Parathyroid adenoma (tissue), 2 donors: ENCODE measurements around the gene AFDN.

ENCODE experiments used
- H2AFZ ChIP-seq: fragments of 300-600 bp; sonication (generic); one replicate; pipeline ENCODE4 v1.7.0; 2017; ENCODE audit warnings: antibody characterized with exemption, mild to moderate bottlenecking
- H3K27ac ChIP-seq: fragments of 300-600 bp; sonication (generic); one replicate; pipeline ENCODE4 v1.7.0; 2017
- H3K27me3 ChIP-seq: fragments of 300-600 bp; sonication (generic); one replicate; pipeline ENCODE4 v1.7.0; 2017; ENCODE audit warnings: low read length; ENCODE audit not compliant: control insufficient read depth, insufficient read depth
- H3K36me3 ChIP-seq: fragments of 300-600 bp; sonication (generic); one replicate; pipeline ENCODE4 v1.7.0; 2017; ENCODE audit warnings: low read length; ENCODE audit not compliant: control insufficient read depth, insufficient read depth
- H3K4me1 ChIP-seq: fragments of 300-600 bp; sonication (generic); one replicate; pipeline ENCODE4 v1.7.0; 2017; ENCODE audit warnings: control low read depth
- H3K4me2 ChIP-seq: fragments of 300-600 bp; sonication (generic); one replicate; pipeline ENCODE4 v1.7.0; 2017; ENCODE audit warnings: low read length
- H3K4me3 ChIP-seq: fragments of 300-600 bp; sonication (generic); one replicate; pipeline ENCODE4 v1.7.0; 2017; ENCODE audit warnings: low read depth, low read length
- H3K79me2 ChIP-seq: fragments of 300-600 bp; sonication (generic); one replicate; pipeline ENCODE4 v1.7.0; 2017; ENCODE audit warnings: control low read depth
- H3K9ac ChIP-seq: fragments of 300-600 bp; sonication (generic); one replicate; pipeline ENCODE4 v1.7.0; 2017; ENCODE audit warnings: mild to moderate bottlenecking
- H3K9me3 ChIP-seq: fragments of 300-600 bp; sonication (generic); one replicate; pipeline ENCODE4 v1.7.0; 2017; ENCODE audit warnings: low read length; ENCODE audit not compliant: control insufficient read depth
- CTCF ChIP-seq: fragments of 300-600 bp; sonication (generic); IDR thresholded peaks from one replicate; pipeline ENCODE4 v1.7.0; 2017; ENCODE audit warnings: antibody characterized with exemption, mild to moderate bottlenecking
- donor health status: primary hyperparathyroidism.

Gene AFDN

DNA sequence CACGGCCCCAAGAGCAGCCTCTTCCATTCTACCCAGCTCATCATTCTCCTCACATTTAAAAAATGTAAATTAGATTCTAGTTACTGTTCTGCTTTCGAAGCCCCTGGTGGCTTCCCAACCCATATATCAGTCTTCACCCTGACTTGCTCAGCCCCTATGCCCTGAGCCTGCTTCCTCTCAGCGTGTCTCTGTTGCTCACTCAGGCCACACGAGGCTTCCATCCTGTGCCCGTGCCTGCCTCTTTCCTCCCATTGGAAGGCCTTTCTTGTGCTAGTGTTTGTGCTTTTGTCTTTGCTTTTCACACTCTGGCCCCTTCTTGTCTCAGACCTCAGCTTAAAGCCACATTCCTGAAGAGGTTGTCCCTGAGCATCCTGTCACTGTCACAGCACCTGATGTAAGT lies 78.1 kb downstream of the AFDN start:
- Histone ChIP-seq H2AFZ (no peak overlapping the region), H3K9ac (no peak overlapping the region), H3K36me3 (no peaks in the 10 kb centered on the region), H3K4me1 (no peaks in the 10 kb centered on the region), H3K4me3 (no peak overlapping the region), H3K4me2 (no peak overlapping the region), H3K27me3 (no peaks in the 10 kb centered on the region), H3K79me2 (no peaks in the 10 kb centered on the region), H3K27ac (no peak overlapping the region), H3K9me3 (no peaks in the 10 kb centered on the region)
- TF ChIP-seq CTCF = no peak

GRCh38 chr6:167906899-167907298 lies 80.2 kb downstream of the AFDN start:
- Histone ChIP-seq H3K9me3 (no peaks in the 10 kb centered on the region), H3K79me2 (no peaks in the 10 kb centered on the region), H3K36me3 (no peaks in the 10 kb centered on the region), H3K4me2 (no peak overlapping the region), H3K9ac (no peak overlapping the region), H3K4me1 (no peaks in the 10 kb centered on the region), H2AFZ (no peak overlapping the region), H3K27ac (no peak overlapping the region), H3K27me3 (no peaks in the 10 kb centered on the region), H3K4me3 (no peak overlapping the region)
- TF ChIP-seq CTCF = no peak

- Histone ChIP-seq H3K9ac (no peak overlapping the region), H3K36me3 (no peaks in the 10 kb centered on the region), H2AFZ (no peak overlapping the region), H3K4me2 (no peak overlapping the region), H3K79me2 (no peaks in the 10 kb centered on the region), H3K4me1 (no peaks in the 10 kb centered on the region), H3K27ac (no peak overlapping the region), H3K27me3 (no peaks in the 10 kb centered on the region), H3K4me3 (no peak overlapping the region), H3K9me3 (no peaks in the 10 kb centered on the region)
- TF ChIP-seq CTCF = peak; percentile 24
Measured at GRCh38 chr6:167907837-167908681, 81.3 kb downstream of the AFDN start.

GRCh38 chr6:167910007-167910406 lies 83.3 kb downstream of the AFDN start:
- no peak overlapping the region for H2AFZ ChIP-seq
- no peaks in the 10 kb centered on the region for H3K79me2 ChIP-seq
- no peaks in the 10 kb centered on the region for H3K27me3 ChIP-seq
- no peak overlapping the region for H3K4me3 ChIP-seq
- H3K9me3 ChIP-seq = no peaks in the 10 kb centered on the region
- H3K4me2 ChIP-seq = no peak overlapping the region
- H3K9ac ChIP-seq = no peak overlapping the region
- no peaks in the 10 kb centered on the region for H3K4me1 ChIP-seq
- H3K36me3 ChIP-seq = no peaks in the 10 kb centered on the region
- H3K27ac ChIP-seq = no peak overlapping the region
- no peak for TF ChIP-seq CTCF

DNA sequence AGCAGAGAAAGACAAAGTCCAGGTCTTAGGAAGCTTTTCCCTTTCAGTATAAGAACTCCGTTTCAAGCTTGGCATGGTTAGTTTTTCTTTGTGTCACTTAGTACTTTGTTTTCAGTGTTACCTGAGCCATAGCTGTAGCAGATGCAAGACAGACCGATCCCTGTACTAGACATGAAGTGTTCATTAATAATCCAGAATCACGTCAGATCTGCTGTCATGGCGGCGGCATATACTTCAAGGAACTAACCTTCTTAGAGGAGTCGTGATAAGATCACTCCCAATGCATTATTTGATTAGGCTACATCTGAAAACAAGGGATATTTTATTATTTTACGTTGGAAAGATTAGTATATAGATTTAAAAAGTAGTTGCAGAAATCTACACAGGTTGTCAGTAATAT lies 83.9 kb downstream of the AFDN start:
- no peak overlapping the region for H3K9ac ChIP-seq

More for the DNA sequence above, 83.9 kb downstream of the AFDN start:
- H3K4me2 ChIP-seq = no peak overlapping the region
- no peak for TF ChIP-seq CTCF
- no peaks in the 10 kb centered on the region for H3K4me1 ChIP-seq
- no peaks in the 10 kb centered on the region for H3K36me3 ChIP-seq
- no peak overlapping the region for H2AFZ ChIP-seq
- H3K27ac ChIP-seq = no peak overlapping the region
- H3K79me2 ChIP-seq = no peaks in the 10 kb centered on the region
- no peaks in the 10 kb centered on the region for H3K9me3 ChIP-seq
- no peaks in the 10 kb centered on the region for H3K27me3 ChIP-seq
- H3K4me3 ChIP-seq = no peak overlapping the region
